GM11168 (cell line): ENCODE measurements around the gene DNM3.

Experiments used
- in situ Hi-C: fragments of 300-500 bp; cut with MboI; formaldehyde crosslinking; loops from one replicate; pipeline ENCODE4 v1.12.0; 2022; ENCODE audit warnings: low sequenced_read_pairs; ENCODE audit not compliant: unreplicated experiment

Gene DNM3

DNA sequence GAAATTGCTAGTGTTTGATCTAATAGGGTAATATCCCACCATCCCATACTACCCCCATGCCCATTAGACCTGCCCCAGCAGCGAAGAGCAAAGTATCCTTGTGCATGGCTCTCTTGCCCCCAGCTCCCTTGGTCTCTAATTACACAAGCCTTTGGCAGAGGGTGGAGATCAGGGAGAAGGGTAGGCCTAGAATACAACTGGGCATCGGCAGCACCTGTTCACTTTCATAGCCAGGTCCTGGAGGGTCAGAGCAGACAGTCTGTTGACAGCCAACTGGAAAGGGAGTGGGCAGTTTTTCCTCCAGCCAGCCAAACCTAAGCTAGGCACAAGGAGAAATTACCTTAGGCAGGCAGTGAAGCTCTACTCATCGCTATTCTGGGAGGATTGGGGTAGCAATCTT lies 605.2 kb downstream of the DNM3 start:
- in situ Hi-C loops: no loop called here

DNA sequence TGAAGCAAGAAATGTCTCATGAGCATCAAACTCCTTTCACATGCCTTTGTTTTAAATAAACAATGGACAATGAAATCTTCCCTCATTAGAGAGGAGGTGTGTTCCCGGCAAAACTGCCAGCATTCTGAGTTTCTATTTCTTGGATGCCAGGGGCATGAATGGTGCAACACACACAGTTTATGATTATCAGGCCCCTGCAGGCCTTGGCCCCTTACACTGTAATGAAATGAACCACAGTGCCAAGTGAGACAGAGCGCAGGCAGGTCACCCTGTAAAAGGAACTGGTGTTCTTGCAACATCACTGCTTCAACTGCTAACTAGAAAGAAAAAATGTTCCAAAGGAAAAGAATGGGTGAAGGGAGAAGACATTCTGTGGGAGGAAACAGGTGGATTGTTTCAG lies 606.3 kb downstream of the DNM3 start:
- in situ Hi-C loops: no loop called here

DNA sequence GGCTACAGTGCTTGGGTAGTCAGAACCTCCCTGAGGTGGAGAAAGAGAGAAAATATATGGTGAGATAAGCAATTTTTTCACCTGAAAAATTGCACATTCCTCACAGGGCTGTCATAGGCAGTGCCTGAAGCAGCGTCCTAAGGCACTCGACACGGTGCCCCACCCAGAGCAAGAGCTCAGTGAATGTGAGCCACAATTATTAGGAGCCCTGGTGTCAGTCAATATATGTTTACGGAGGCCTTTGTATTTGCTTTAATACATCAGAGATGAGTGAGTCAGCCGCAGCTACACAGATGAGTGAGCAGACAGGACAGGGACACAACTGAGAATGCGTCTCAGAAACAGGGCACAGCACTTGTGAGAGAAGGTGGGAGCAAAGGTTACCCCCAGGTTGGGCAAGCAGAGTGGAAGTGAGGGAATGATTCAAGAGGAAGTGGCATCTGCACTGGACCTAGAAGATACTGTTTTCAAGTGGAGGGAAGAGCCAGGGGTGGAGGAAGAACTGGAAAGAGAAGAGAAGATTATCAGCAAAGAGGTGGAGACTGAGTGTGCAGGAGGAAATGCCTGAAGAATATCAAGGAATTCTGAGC lies 607.8 kb downstream of the DNM3 start:
- in situ Hi-C loops: no loop called here

DNA sequence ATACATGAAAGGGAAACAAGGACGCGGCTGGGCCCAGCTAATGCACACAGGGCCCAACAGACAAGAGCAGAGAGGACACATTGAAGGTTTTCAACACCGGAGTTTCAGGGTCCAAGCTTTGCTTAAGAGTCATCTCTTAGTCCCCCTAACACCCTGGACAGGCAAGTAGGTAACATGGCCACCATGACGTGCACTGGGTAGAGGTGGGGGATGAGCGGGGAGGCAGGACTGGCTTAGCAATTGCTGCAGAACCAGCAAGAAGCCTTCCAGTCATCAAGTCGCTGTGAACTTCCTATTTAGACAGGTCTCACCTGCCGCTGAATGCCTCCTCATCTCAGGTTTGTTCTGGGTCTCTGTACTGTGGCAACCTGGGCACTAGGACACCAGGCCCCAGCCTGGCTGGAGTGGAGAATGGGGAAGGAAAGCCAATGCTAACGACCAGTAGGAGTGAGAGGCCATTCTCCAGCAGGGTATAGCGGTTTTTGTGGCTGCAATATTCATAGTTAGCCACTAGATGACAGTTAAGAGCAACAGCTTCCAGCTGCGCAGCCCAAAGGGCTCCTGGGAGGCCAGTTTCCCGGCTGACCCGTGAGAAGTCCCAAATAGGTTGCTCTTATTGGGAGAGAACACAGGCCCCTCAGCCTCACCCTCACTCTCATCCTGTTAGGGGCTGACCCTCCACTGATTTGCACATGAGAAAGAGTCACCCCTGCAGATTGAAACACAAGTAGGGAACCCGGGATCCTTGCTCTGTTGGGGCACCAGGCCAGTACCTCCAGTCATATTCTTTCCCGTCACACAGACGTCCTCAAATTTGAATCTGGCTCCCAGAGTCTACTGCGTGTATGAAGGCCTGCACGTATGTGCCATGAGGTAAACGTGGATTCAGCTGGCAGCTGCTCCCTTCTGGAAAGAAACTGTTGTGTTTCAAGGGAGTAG lies 608.6 kb downstream of the DNM3 start:
- in situ Hi-C loops: no loop called here

DNA sequence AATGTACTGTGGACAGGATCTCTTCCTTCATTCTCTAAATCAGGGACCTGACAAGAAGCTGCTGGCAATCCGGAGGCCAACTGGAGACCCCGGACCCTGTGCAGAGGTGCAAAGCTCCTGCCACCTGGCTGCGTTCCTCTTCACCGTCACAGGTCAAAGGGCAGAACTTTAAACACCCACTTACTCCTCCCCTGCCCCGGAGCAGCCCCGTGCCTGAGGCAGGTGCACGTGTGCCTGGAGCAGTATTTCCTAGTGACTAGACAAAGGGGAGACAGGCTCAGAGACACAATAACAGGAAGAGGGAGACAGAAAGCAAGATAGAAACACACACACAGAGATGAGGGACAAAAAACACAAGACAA lies 609.2 kb downstream of the DNM3 start:
- in situ Hi-C loops: no loop called here

DNA sequence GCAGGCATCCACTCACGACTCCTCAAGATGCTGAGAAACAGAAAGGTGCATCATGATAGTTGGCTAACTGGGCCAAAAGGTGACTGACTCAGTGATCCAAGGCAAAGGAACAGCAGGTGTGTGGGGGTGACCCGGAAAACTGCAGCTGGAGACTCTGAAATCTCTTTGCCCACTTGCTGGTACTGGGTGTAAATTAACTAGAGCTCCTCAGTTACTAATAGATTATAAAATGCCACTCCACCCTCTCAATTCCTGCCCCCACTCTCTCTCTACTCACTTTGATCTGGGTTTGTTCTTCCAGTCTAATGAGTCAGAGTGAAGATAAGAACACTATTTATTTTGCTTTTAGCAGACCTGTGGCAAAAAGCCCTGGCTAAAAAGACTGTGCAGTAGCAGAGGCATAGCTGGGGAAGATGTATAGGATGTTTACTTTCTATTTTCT lies 609.7 kb downstream of the DNM3 start:
- in situ Hi-C loops: no loop called here

DNA sequence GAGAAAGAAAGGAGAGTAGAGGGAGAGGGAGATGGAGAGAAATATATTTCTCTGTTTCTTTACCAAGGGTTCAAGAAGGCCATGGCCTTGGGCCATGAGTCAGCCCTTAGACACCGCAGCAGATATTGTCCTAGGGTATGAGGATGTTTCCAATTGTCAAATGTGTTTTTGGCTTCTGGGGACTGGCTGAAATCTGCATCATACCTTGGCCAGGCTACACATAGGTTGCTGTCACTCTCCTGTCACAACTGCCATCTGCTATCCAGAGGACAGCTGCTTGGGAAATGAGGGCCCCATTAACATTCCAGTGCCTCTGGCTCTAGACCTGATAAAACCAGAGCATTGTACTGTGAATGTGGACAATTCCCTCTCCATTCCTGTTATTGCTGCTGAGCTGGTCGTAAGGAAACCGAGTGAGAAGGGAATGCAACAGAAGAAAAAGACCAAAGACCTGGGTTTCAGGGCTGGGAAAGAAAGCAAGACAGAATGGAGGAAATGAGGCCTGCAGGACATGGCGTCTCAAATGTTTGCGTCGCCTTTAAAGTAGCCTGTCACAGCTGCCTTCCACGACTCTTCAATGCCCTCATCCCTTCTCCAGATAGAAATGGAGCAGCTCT lies 611.3 kb downstream of the DNM3 start:
- in situ Hi-C loops: no loop called here

DNA sequence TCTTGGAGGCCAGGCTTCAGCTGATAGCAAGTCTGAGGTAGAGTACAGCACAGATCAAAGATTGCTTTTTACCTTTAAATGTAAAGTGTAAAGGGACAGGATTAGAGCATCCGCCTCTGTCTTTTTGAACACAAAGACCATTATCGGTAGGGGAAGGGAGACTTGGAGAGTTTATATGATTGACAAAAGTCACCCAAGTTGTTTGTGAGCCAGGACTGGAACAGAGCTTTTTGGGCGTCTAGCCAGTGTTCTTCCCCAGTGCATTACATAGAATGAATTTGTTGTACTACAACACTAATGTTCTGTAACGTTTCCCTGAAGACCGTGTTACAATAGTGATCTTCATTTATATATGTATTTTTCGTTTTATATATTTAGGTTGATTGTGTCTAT lies 611.9 kb downstream of the DNM3 start:
- in situ Hi-C loops: no loop called here

DNA sequence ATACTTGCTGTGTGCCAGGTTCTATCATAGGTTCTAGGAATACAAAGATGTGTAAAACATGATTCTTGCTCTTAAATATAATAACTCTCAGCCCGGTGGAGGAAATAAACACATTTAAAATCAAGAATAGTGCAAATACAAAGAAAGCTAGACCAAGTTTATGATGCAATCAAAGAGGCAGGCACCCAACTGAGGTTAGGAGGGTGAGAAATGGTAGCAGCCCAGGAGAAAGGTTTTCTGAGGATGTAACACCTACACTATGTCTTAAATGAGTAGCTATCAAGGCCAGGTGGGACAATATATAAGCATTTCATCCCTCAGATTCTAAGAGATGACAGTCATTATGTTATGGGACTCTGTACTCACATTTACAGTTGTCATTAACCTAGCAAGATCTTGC lies 612.3 kb downstream of the DNM3 start:
- in situ Hi-C loops: no loop called here

DNA sequence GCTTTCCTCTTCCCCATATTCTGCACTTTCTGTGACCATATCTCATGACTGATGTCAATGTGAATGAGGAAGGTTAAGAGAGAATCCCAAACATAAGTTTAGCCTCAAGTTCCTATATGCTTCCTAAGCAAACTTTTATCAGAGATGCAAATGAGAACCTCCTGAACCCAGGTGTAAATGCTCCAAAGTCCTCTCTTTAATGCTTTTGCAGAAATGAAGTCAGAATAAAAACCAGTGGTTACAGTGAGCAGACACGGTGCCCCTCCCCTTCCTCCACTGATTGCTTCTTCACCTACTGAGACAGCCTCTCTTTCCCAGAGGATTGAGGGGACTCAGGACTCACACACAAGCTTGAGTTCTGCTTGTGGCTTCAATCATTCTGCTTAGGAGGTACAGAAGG lies 614.2 kb downstream of the DNM3 start:
- in situ Hi-C loops: no loop called here

DNA sequence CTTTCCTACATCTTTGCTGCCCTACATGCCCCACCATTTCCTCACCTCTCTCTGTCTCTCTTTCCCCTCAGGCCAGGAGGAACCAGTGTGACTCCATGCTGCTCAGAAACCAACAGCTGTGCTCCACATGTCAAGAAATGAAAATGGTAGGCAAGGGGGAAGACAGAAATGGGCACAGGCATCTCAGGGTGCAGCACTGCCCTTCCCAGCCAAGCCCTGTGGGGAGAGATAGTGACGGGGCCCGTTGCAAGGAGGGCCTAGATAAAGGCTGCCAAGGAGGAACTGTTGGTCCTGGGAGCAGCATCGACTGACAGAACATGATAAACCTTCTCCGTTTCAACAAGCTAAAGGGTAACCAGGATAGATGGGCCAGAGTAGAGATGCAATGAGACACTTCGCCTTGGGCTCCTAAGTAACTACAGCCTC lies 615.1 kb downstream of the DNM3 start:
- in situ Hi-C loops: no loop called here

DNA sequence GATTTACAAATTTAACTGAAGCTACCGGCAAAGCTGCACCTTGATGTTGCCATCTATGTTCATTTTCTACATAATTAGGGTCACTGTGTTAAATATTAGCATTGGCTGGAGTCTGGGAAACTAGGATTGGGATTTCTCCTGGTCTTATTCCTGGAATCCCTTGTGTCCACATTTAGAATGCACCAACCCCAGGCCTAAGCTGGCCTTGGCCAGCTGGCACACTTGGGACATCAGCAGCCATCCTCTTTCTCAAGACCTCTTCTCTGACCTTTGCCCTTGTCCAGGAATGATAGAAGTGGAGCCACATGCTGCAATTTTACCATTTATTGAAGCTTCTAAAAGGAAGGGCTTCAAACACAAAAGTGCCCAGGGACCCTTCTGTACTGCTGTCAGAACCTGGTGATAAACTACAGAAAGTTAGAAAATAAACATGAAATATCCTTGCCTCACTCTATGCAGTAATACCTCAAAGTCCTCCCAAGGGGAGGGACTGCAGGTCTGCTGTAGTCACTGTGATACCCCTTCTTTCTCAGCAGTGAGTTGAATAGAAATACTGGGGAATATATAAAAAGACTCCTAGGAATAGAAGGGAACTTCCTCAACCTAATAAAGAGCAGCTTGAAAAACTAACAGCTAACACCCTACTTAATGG lies 616.3 kb downstream of the DNM3 start:
- in situ Hi-C loops: no loop called here

DNA sequence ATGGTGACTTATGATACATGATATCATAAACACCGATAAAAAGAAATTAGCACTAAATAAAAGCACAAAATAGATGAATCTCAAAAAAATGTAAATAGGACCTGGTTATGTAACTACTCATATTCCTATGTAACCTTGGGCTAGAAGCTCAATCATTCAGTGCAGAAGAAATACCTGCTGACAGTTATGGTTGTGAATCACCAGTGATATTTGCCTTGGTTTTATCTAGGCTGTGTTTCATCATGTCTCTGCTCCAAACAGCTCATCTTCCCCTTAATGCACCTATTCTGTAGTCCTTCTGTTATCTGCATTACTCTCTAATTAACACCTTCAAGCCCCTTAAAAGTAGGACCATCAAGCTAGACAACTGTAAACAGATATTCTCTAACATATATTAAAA lies 618.9 kb downstream of the DNM3 start:
- in situ Hi-C loops: loop anchor here (10.0 kb wide), 1 partner anchor 255 kb away; no protein-coding TSS in a partner anchor

DNA sequence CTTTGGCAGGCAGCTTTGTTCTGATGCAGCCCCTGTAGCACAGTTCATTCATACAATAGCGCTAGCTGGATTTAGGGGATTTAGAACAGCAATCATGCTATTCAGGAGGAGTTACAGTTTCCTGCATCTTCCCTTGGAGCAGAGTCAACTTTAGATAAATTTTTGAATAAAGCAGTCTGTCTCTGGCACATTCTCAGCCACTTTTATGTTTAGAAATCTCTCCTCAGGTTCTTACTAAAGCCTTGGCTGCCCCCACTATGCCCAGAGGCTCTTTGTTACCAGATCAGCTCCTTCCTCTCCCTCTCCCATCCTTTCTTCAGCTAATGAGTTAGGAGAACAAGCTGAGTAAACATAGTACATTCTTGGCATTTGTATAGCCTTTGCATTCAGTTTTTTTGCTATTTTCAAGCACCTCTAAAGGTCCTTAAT lies 619.6 kb downstream of the DNM3 start:
- in situ Hi-C loops: loop anchor here (10.0 kb wide), 1 partner anchor 254 kb away; no protein-coding TSS in a partner anchor
